A549 (cell line): ENCODE data around the gene GALNT18. TPM values are rescaled to one million over a fixed set of nuclear protein-coding genes. Genes with fewer than 3 reads are reported as not detected.

Experiments used
- ATAC-seq, 2 experiments: fragments of 200-7000 bp in 1 of 2; fragments of >200 bp in 1 of 2; cut with Nextera tagmentation in 1 of 2; cut with Tn5 transposase in 1 of 2; 3 replicates each; pipeline versions ENCODE4 v1.8.0 to v1.9.1; 2018 to 2020; ENCODE audit warnings: mild to moderate bottlenecking in 1 of 2, moderate library complexity in 1 of 2
- CTCF ChIA-PET: fragments of 300-600 bp; sonication (Branson Sonifier 250); formaldehyde crosslinking; extraction: SDS; loops from one replicate; lab custom pipeline; 2021; ENCODE audit warnings: antibody characterized with exemption, inconsistent platforms; lab: Yijun Ruan, JAX
- POLR2A ChIA-PET: fragments of 350-600 bp; formaldehyde crosslinking; extraction: SDS; loops from one replicate; lab custom pipeline; 2021; ENCODE audit warnings: antibody characterized with exemption, inconsistent platforms; lab: Yijun Ruan, JAX
- DNase-seq, 2 experiments: peaks; one replicate each; pipeline versions ENCODE4 v3.0.0 to v3.0.0-alpha.2; 2011 to 2016; ENCODE audit warnings: low read depth in 1 of 2, low spot score in 1 of 2
- FAIRE-seq: peaks from 2 replicates; lab custom pipeline; 2011; peaks lifted over from hg19 to GRCh38; lab: Jason Lieb, UNC
- H3K27ac ChIP-seq, 2 experiments: fragments of >200 bp; sonication (Bioruptor Twin); formaldehyde crosslinking; 3 replicates each; pipeline ENCODE4 v1.5.1; 2016 to 2017
- H3K4me1 ChIP-seq: fragments of >200 bp; sonication (Bioruptor Twin); formaldehyde crosslinking; 3 replicates; pipeline ENCODE4 v1.6.1; 2016
- H3K4me2 ChIP-seq: fragments of >200 bp; sonication (Bioruptor Twin); formaldehyde crosslinking; 3 replicates; pipeline ENCODE4 v1.6.1; 2016
- H3K4me3 ChIP-seq: fragments of >200 bp; sonication (Bioruptor Twin); formaldehyde crosslinking; 3 replicates; pipeline ENCODE4 v1.5.1; 2016
- H3K9me3 ChIP-seq: fragments of >200 bp; sonication (Bioruptor Twin); formaldehyde crosslinking; 3 replicates; pipeline ENCODE4 v1.6.1; 2016
- ATOH8 ChIP-seq: fragments of 250-450 bp; sonication (Bioruptor Pico); IDR thresholded peaks from 2 replicates; pipeline ENCODE4 v1.5.0; 2020; ENCODE audit warnings: low read depth, mild to moderate bottlenecking, moderate library complexity
- BCL3 ChIP-seq: fragments of >200 bp; sonication (Bioruptor Twin); formaldehyde crosslinking; IDR thresholded peaks from 3 replicates; pipeline ENCODE4 v1.6.1; 2016
- CHD4 ChIP-seq: fragments of 200-600 bp; sonication (generic); IDR thresholded peaks from 2 replicates; pipeline ENCODE4 v1.6.1; 2016; ENCODE audit warnings: antibody characterized with exemption, mild to moderate bottlenecking, borderline replicate concordance
- CTCF ChIP-seq: fragments of >200 bp; sonication (Bioruptor Twin); formaldehyde crosslinking; IDR thresholded peaks from 3 replicates; pipeline ENCODE4 v1.5.1; 2016
- EHF ChIP-seq: fragments of 250-450 bp; sonication (Bioruptor Pico); IDR thresholded peaks from 2 replicates; pipeline ENCODE4 v1.5.0; 2020; ENCODE audit warnings: mild to moderate bottlenecking
- FOSB ChIP-seq: fragments of 250-450 bp; sonication (Bioruptor Pico); IDR thresholded peaks from 2 replicates; pipeline ENCODE4 v1.5.0; 2020; ENCODE audit warnings: mild to moderate bottlenecking, moderate library complexity
- FOSL2 ChIP-seq, 2 experiments: fragments of 450-650 bp in 1 of 2; fragments of >200 bp in 1 of 2; sonication (Bioruptor Twin) in 1 of 2; formaldehyde crosslinking; IDR thresholded peaks; 2 replicates each; pipeline versions ENCODE4 v1.5.0 to v1.6.1; 2016 to 2020; ENCODE audit warnings: mild to moderate bottlenecking in 1 of 2, moderate library complexity in 1 of 2
- FOXS1 ChIP-seq: fragments of 250-450 bp; sonication (Bioruptor Pico); IDR thresholded peaks from 2 replicates; pipeline ENCODE4 v1.5.0; 2020; ENCODE audit warnings: mild to moderate bottlenecking, moderate library complexity
- HMGXB4 ChIP-seq: fragments of 250-450 bp; sonication (Bioruptor Pico); IDR thresholded peaks from 2 replicates; pipeline ENCODE4 v1.5.0; 2021; ENCODE audit warnings: mild to moderate bottlenecking, moderate library complexity, borderline replicate concordance
- JUN ChIP-seq, 2 experiments: fragments of >200 bp; sonication (Bioruptor Twin); formaldehyde crosslinking; IDR thresholded peaks; 2 replicates in 1 of 2; 3 replicates in 1 of 2; pipeline ENCODE4 v1.6.1; 2016 to 2017
- MAFK ChIP-seq: fragments of 450-650 bp; IDR thresholded peaks from 2 replicates; pipeline ENCODE4 v1.6.1; 2014; ENCODE audit not compliant: partially characterized antibody
- MAX ChIP-seq: IDR thresholded peaks from 2 replicates; pipeline ENCODE4 v1.6.1; 2012
- NPAS2 ChIP-seq: fragments of 250-450 bp; sonication (Bioruptor Pico); IDR thresholded peaks from 2 replicates; pipeline ENCODE4 v1.8.0; 2022; ENCODE audit warnings: mild to moderate bottlenecking, moderate library complexity, borderline replicate concordance
- PHF8 ChIP-seq: fragments of 200-600 bp; sonication (generic); IDR thresholded peaks from 2 replicates; pipeline ENCODE4 v1.6.1; 2016; ENCODE audit warnings: low read depth, mild to moderate bottlenecking, antibody characterized with exemption, moderate library complexity, borderline replicate concordance
- POLR2A ChIP-seq: IDR thresholded peaks from 2 replicates; pipeline ENCODE4 v1.6.1; 2012; ENCODE audit warnings: mild to moderate bottlenecking, low read length
- RAD21 ChIP-seq, 2 experiments: fragments of >200 bp in 1 of 2; sonication (Bioruptor Twin) in 1 of 2; formaldehyde crosslinking in 1 of 2; IDR thresholded peaks in 1 of 2; conservative IDR thresholded peaks in 1 of 2; 2 replicates in 1 of 2; 3 replicates in 1 of 2; pipeline ENCODE4 v1.6.1; 2012 to 2018; ENCODE audit warnings: inconsistent platforms in 1 of 2
- RCOR1 ChIP-seq: fragments of 150-350 bp; IDR thresholded peaks from 2 replicates; pipeline ENCODE4 v1.6.1; 2014; ENCODE audit warnings: antibody characterized with exemption, low read length, low read depth
- REST ChIP-seq: fragments of 200-600 bp; sonication (generic); IDR thresholded peaks from 2 replicates; pipeline ENCODE4 v1.6.1; 2016; ENCODE audit warnings: antibody characterized with exemption, mild to moderate bottlenecking, moderate library complexity
- RNF2 ChIP-seq: fragments of 200-600 bp; sonication (generic); IDR thresholded peaks from 2 replicates; pipeline ENCODE4 v1.6.1; 2016; ENCODE audit warnings: low read depth, mild to moderate bottlenecking, antibody characterized with exemption, moderate library complexity, borderline replicate concordance
- SMC3 ChIP-seq: fragments of >200 bp; sonication (Bioruptor Twin); formaldehyde crosslinking; IDR thresholded peaks from 3 replicates; pipeline ENCODE4 v1.6.1; 2018; ENCODE audit warnings: inconsistent platforms
- SREBF2 ChIP-seq: fragments of 450-650 bp; IDR thresholded peaks from 2 replicates; pipeline ENCODE4 v1.6.1; 2014; ENCODE audit warnings: mild to moderate bottlenecking, moderate library complexity
- whole genome bisulfite sequencing: methylation state at CpG from one replicate; pipeline ENCODE4 v1.1.6; 2017; ENCODE audit errors: missing lambda C conversion rate; 5-methylcytosine and 5-hydroxymethylcytosine counted together
- polyA plus RNA-seq, 4 experiments: library from polyadenylated mRNA; depleted of rRNA in 3 of 4; stranded (reverse); fragments of >200 nt; fragmentation: RNase III in 1 of 4; extraction: RNeasy Plus Mini Kit Qiagen cat#74134 plus additional on column Dnase treatment in 1 of 4; gene quantifications; 2 replicates in 3 of 4; 3 replicates in 1 of 4; pipeline ENCODE4 v1.2.3, GENCODE V29; 2011 to 2017

The GALNT18 gene
- polyA plus RNA-seq, 2 of the 4 experiments (the other 2 are of a cell fraction): 6.7 to 16.1 TPM

GRCh38 chr11:11618973-11619435 lies 2.8 kb downstream of the GALNT18 start:
- no peaks in the 10 kb centered on the region for H3K9me3 ChIP-seq
- POLR2A ChIA-PET: interaction anchor here (0.5 kb wide), 1 partner anchor 12 kb away, joined by 5 read pairs; no protein-coding TSS in a partner anchor
- no peak overlapping the region for H3K4me3 ChIP-seq
- ATAC-seq (no peak), FAIRE-seq (no peak)
- peak overlapping the region; percentile 100; the same call in 2 of the 3 replicates for H3K4me2 ChIP-seq
- TF ChIP-seq NPAS2 (CRISPR knock-in tag) (peak; percentile 80), PHF8 (no peak), CTCF (peak; percentile 44), SREBF2 (no peak), FOSL2 (IDR thresholded peaks at IDR 0.05) (no peak), FOSL2 (CRISPR knock-in tag; IDR thresholded peaks at IDR 0.05) (no peak), MAX (peak; percentile 56; the same call in 1 of the 2 replicates), RAD21 (conservative IDR thresholded peaks at IDR 0.05 in 1 of 2, IDR thresholded peaks at IDR 0.05 in 1 of 2) (peak; percentile 45 to 62; a peak in 3 of 5 replicates), SMC3 (peak; percentile 26; the same call in 1 of the 3 replicates), EHF (CRISPR knock-in tag) (no peak)
- TF ChIP-seq, all 56 proteins: peak for 5
- 32% methylated on average over 4 of the region's 4 CpGs for WGBS
- CTCF ChIA-PET: interaction anchor here (0.7 to 5.1 kb wide), 7 partner anchors 9 to 1987 kb away, joined by 3 to 34 read pairs (median 4); no protein-coding TSS in a partner anchor
- Histone ChIP-seq H3K4me1 (peaks cover 29% of the 10 kb centered on the region), H3K27ac (no peak overlapping the region)
- DNase-seq: peak; percentile 44 to 58

- FAIRE-seq: no peak
- ATAC-seq: no peak
- Histone ChIP-seq H3K4me3 (no peak overlapping the region), H3K4me2 (no peak overlapping the region), H3K9me3 (no peaks in the 10 kb centered on the region), H3K4me1 (peaks cover 18% of the 10 kb centered on the region; the same call in 2 of the 3 replicates), H3K27ac (no peak overlapping the region)
- 70% methylated on average over 4 of the region's 4 CpGs for WGBS
- CTCF ChIA-PET: interaction anchor here (0.8 to 1.5 kb wide), 5 partner anchors 10 to 172 kb away, joined by 3 to 5 read pairs (median 4); no protein-coding TSS in a partner anchor
- POLR2A ChIA-PET: no interaction called here
- no peak for TF ChIP-seq FOXS1 (CRISPR knock-in tag)
- TF ChIP-seq RCOR1: no peak
- TF ChIP-seq RNF2: no peak
- TF ChIP-seq CHD4: no peak
- no peak for TF ChIP-seq REST
- TF ChIP-seq BCL3: no peak
- no peak for TF ChIP-seq MAFK
- no peak for TF ChIP-seq POLR2A
- no peak for TF ChIP-seq ATOH8
- no peak for TF ChIP-seq JUN (IDR thresholded peaks at IDR 0.05)
- TF ChIP-seq HMGXB4 (CRISPR knock-in tag): no peak
- no peak for TF ChIP-seq MAX
- no peak for TF ChIP-seq FOSB (CRISPR knock-in tag)
- no peak for DNase-seq
Measured at GRCh38 chr11:11615086-11615485, 6.7 kb downstream of the GALNT18 start.
